Sigmoid colon (tissue), 4 donors: ENCODE measurements around the gene PGR.

Experiments
- EP300 ChIP-seq, 4 donors: sonication (generic); formaldehyde crosslinking; IDR thresholded peaks; one replicate each; pipeline ENCODE4 v1.6.1; 2017; ENCODE audit warnings: antibody characterized with exemption in 4 of 4
- TF ChIP-seq, protein P1 (sequence below), 4 experiments: fragments of 450-650 bp in 3 of 4; fragments of 200-600 bp in 1 of 4; IDR thresholded peaks; one replicate each; pipeline ENCODE4 v1.5.1; 2016 to 2019; ENCODE audit warnings: antibody characterized with exemption in 4 of 4, mild to moderate bottlenecking in 3 of 4, moderate library complexity in 2 of 4

DNA sequence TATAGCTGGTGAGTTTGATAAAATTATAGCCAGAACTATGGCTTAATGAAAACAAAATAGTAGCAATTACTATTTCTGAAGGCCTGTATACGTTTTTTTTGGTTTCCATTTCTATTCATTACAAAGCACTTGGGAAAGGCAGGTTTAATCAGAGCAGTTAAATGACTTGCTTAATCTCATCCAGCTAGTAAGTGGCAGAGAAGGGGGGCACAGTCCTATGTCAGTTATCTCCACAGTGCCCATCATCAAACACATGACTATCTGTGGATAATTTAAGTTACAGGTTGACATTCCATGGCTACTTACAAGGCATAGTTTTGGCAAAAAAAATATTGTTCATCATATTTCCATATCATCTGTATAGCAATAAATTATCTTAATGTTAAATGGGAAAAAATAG, 93.7 kb downstream of the PGR start:
- TF ChIP-seq, protein P1, sequence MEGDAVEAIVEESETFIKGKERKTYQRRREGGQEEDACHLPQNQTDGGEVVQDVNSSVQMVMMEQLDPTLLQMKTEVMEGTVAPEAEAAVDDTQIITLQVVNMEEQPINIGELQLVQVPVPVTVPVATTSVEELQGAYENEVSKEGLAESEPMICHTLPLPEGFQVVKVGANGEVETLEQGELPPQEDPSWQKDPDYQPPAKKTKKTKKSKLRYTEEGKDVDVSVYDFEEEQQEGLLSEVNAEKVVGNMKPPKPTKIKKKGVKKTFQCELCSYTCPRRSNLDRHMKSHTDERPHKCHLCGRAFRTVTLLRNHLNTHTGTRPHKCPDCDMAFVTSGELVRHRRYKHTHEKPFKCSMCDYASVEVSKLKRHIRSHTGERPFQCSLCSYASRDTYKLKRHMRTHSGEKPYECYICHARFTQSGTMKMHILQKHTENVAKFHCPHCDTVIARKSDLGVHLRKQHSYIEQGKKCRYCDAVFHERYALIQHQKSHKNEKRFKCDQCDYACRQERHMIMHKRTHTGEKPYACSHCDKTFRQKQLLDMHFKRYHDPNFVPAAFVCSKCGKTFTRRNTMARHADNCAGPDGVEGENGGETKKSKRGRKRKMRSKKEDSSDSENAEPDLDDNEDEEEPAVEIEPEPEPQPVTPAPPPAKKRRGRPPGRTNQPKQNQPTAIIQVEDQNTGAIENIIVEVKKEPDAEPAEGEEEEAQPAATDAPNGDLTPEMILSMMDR (IDR thresholded peaks at IDR 0.05) = no peak
- TF ChIP-seq EP300 (IDR thresholded peaks at IDR 0.05) = no peak
